NCI-H1930 (cell line): Measurements from ENCODE around the gene C11orf24.
A peak's percentile ranks its signal among the peaks of the same experiment; 100 is the strongest.
"Not testable (repeated sequence)": the region's sequence is repeated elsewhere in the genome, so short reads cannot be mapped to it uniquely, and the experiment has no call there.

ENCODE experiments used
- DNase-seq, 2 experiments: peaks; one replicate each; lab custom pipeline; 2025; lab: John Stamatoyannopoulos, UW

Gene C11orf24

GRCh38 chr11:68251765-68252164 lies 20.0 kb downstream of the C11orf24 start:
- DNase-seq, result no peak

GRCh38 chr11:68244912-68245311 lies 26.9 kb downstream of the C11orf24 start:
- DNase-seq, result not testable (repeated sequence)

DNA sequence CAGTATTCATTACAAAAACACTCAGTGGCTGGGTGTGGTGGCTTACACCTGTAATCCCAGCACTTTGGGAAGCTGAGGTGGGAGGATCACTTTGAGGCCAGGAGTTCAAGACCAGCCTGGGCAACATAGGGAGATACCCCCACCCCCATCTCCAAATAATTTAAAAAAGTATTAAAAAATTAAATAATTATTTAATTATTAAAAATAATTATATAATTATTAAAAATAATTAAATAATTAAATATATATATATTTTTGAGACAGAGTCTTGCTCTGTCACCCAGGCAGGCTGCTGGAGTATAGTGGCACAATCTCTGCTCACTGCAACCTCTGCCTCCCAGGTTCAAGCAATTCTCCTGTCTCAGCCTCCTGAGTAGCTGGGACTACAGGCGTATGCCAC lies 27.9 kb downstream of the C11orf24 start:
- not testable (repeated sequence) for DNase-seq

GRCh38 chr11:68242616-68243015 lies 29.2 kb downstream of the C11orf24 start:
- no peak for DNase-seq

DNA sequence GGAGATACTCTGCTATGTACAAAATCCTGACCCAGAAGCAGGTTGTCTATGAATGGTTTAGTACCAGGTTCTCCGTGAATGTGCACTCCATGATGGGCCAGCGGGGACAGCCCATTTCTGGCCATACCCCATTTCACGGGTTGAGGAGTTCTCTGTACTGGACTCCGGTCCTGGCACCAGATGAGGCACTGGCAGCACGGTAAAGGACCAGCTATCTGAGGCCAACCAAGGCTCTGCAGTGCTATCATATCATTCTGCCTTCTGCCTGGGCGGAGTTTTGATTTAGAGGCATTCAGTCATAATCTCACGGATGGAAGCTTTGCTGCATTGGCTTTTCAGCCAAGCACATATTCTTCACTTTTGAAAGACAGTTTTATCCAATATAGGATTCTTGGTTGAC lies 40.2 kb downstream of the C11orf24 start:
- DNase-seq, result no peak

GRCh38 chr11:68229601-68230000 lies 42.2 kb downstream of the C11orf24 start:
- DNase-seq, result no peak

GRCh38 chr11:68226421-68226820 lies 45.4 kb downstream of the C11orf24 start:
- no peak for DNase-seq

DNA sequence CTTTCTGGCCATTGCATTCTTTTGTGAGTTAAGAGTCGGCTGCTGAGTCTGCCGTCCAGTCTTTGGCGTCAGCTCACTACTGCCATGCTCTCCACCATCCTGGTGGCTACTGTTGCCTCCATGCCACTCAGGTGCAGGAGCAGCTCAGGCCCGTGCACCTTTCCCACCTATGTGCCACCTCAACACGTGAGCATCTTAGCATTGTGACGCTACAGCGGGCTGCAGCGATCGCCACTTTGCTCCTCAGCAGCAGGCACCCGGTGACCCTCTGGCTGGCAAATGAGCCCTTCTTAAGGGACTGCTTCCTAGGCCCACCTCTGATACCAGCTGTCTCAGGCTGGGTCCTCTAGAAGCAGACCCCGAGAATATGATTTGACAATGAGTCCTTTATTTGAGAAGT lies 47.2 kb downstream of the C11orf24 start:
- no peak for DNase-seq

- DNase-seq, result no peak
Measured at GRCh38 chr11:68223275-68223674, 48.5 kb downstream of the C11orf24 start.

DNA sequence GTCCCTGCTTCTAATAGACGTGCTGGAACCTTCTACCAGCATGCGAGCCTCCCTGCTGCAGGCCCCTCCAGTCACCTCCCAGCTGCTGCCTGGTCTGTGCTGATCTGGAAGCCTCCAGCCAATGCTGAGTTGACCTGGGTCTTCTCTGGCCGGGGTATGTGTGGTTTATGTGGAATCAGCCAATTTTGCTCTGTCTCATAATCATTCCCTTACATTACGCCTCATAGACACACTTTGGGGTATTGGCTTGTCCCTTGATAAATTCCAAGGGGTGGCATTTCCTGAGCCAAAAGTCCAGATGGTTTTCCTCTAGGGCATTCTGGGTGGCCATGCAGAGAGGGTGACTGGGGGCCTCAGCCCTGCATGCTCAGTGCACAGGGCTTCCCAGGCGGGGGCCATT lies 50.4 kb downstream of the C11orf24 start:
- no peak for DNase-seq

DNA sequence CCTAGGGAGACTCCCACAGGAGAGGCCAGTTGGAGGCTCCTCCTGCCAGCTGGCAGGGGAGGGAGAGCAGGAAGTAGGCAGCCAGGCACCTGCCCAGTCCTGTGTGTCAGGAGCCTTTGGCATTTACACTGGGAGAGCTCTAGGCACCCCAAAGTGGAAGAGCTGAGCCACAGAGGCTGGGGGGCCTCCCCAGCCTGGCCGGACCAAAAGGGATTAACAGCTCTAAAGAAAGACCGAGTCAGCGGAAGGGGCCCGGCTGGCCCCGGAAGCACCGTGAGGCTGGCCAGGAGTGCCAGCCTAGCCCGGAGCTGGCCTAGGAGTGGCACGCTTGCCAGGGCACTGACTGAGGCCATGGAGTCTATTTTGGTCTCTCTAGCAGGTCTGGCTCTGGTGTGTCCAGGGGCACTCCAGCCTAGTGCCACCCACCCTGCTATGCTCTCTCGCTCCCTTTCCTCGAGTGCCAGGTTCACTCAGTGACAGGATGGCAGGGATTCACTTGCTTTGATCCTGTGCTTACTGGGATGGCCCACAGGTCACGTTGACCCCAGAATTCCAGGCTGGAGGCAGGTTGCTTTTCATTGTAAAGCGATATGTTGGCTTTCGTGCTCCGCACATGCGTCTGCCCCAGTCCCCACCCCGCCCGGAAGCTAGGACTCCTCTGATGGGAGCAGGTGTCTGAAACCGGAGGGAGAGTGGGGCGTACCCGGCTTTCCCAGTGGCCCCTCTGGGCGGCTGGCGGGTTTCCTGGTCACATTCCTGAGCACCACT lies 55.4 kb downstream of the C11orf24 start:
- DNase-seq, result no peak

- no peak for DNase-seq
Measured at GRCh38 chr11:68215524-68216170, 56.1 kb downstream of the C11orf24 start.

DNA sequence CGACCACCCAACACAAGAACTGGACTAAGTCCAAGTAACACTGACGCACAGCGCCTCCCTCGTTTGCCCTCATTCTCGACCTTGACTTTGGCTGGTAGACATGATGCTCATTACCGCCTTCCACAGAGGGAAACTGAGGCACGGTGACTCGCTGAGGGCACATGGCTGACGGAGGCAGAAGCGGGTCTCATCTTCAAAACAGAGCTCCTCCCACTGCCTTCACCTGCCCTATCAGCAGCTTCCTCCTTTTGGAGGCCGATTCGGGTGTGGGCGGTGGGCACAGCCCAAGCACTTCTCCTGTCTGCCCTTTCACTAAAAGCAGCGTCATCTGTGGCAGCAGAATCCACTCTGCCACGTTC lies 56.7 kb downstream of the C11orf24 start:
- no peak for DNase-seq

- no peak for DNase-seq
Measured at GRCh38 chr11:68214173-68215086, 57.3 kb downstream of the C11orf24 start.

- DNase-seq, result peak; percentile 77 to 90
Measured at GRCh38 chr11:68213555-68214172, 58.1 kb downstream of the C11orf24 start.

GRCh38 chr11:68213135-68213515 lies 58.6 kb downstream of the C11orf24 start, which contains the start of gene KMT5B:
TSS of gene KMT5B (minus strand) at chr11:68213296. CDS start at chr11:68190076, 23,220 bp downstream.
- DNase-seq, result peak in 1 of 2 experiments; percentile 77

DNA sequence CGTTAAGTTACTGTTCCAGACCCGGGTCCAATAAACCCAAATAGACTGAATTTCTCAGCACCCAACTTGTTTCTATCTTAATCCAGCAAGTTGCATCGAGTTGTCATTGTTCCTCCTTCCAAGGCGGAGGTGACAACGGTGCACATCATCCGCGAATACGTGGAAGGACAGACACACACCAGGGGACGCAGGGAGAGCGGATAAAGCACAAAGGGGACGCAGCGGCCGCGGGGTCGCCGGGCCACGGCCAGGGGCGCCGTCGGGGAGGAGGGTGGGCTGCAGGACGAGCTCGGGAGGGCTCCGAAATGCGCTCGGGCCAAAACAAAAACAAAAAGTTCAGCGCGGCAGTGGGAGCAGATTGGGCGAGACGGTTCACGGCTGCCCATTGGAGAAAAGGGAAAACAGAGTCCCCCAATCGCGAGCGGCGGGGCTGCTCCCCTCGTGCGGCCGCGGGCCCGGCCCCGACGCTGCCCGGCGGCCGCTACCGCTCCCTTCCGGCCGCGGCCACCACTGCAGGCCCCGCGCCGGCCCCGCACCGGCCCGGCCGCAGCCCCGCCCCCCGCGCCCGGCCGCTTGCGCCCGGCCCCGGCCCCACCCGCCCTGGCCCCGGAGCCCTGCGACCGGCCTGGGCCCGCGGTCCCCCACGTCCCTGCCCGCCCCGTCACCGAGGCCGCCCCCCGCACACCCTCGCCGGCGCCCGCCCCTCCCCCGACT lies 59.2 kb downstream of the C11orf24 start:
- peak in 1 of 2 experiments; percentile 23 for DNase-seq

- DNase-seq, result no peak
Measured at GRCh38 chr11:68211546-68211945, 60.2 kb downstream of the C11orf24 start.
